Hepatocyte (in vitro differentiated cells): ENCODE measurements around the gene MCEE.

Experiments
- CTCF ChIP-seq: fragments of 200-600 bp; sonication (generic); IDR thresholded peaks from 2 replicates; pipeline ENCODE4 v1.5.1; 2016; ENCODE audit warnings: antibody characterized with exemption, mild to moderate bottlenecking; ENCODE audit not compliant: poor library complexity
- EZH2 ChIP-seq: fragments of 200-600 bp; sonication (generic); IDR thresholded peaks from 2 replicates; pipeline ENCODE4 v1.6.1; 2016; ENCODE audit warnings: antibody characterized with exemption, mild to moderate bottlenecking, borderline replicate concordance
- EZH2phosphoT487 ChIP-seq: fragments of 200-600 bp; sonication (generic); IDR thresholded peaks from one replicate; pipeline ENCODE4 v1.6.1; 2018; ENCODE audit warnings: antibody characterized with exemption, mild to moderate bottlenecking, low read depth, moderate library complexity; ENCODE audit not compliant: unreplicated experiment, severe bottlenecking

- no peak for TF ChIP-seq EZH2
- no peak for TF ChIP-seq CTCF
- TF ChIP-seq EZH2phosphoT487, result no peak
These were observed 18.6 kb upstream of the MCEE start for GRCh38 chr2:71148506-71149063.
